Measurements from ENCODE around the gene MYOZ3. TPM values are rescaled to one million over a fixed set of nuclear protein-coding genes. Genes with fewer than 3 reads are reported as not detected.
A peak's percentile ranks its signal among the peaks of the same experiment; 100 is the strongest.

MYOZ3 gene
- polyA plus RNA-seq, 1 of the 3 experiments (the other 2 are of a cell fraction): 0.26 TPM

DNA sequence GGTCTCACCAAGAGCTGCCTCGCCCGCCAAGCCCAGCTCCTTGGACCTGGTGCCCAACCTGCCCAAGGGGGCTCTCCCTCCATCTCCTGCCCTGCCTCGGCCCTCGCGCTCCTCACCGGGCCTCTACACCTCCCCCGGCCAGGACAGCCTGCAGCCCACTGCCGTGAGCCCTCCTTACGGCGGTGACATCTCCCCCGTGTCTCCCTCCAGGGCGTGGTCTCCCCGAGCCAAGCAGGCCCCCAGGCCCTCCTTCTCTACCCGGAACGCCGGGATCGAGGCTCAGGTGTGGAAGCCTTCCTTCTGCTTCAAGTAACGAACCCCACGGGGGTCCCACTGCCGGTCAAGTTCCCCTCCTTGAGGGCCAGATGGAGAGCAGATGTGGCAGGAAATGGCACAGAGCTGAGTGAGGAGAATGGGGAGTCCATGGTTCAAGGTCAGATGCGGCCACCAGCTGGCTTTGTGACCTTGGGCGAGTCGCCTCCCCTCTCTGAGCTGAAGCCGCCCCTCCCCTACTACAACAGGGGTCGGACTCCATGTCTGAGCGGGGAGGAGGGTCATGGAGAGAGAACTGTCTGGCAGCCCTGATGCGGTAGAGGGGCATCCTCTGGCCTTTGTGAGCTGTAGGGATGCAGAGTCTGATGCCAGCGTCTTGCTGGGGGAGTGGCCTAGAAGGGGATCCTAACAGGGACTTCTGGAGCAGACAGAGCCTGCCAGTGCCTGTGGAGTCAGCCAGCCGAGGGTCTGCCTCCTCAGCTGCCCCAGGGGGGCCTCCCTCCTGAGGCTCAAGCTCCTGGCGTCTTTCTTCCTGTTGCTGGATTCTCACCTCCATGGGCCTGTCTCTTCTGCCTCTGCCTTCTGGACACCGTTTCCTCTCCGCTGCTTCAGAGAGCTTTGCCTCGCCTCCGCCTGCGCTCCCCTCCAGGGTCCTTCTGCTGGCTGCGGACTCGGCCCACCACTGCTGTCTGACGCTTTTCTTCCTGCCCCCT, 10.7 kb upstream of the MYOZ3 start:
- no peaks in the 10 kb centered on the region for H3K9me2 ChIP-seq
- DNase-seq: no peak
- H4K20me1 ChIP-seq (ENCODE audit: insufficient read depth): no peaks in the 10 kb centered on the region; the same call in none of the 2 replicates
- no peaks in the 10 kb centered on the region for H3K9me3 ChIP-seq
- H3K27ac ChIP-seq (ENCODE audit: low read depth in 2 of 2, low read length in 1 of 2): peak overlapping the region in 1 of 2 experiments; percentile 17; a peak in 1 of 4 replicates
- H2AFZ ChIP-seq (ENCODE audit: low read depth): no peak overlapping the region
- H3F3A ChIP-seq (replicated peaks; ENCODE audit: insufficient read depth): peaks cover under 1% of the 10 kb centered on the region
- H3K4me2 ChIP-seq: no peak overlapping the region
- H3K27me3 ChIP-seq (ENCODE audit: insufficient read depth): no peaks in the 10 kb centered on the region
- H3K4me3 ChIP-seq (ENCODE audit: low read depth in 2 of 2, low read length in 1 of 2): no peak overlapping the region
- peaks cover 11 to 37% of the 10 kb centered on the region in 2 experiments for H3K36me3 ChIP-seq (replicated peaks in 1 of 2; ENCODE audit: control insufficient read depth in 1 of 2, insufficient read depth in 2 of 2, low read length in 1 of 2)
- peaks cover 19% of the 10 kb centered on the region for H3K79me2 ChIP-seq (ENCODE audit: insufficient read depth)
- 91% methylated on average over 30 of the region's 38 CpGs for WGBS (ENCODE audit: low lambda C conversion rate)
- peaks cover 13 to 42% of the 10 kb centered on the region in 2 experiments for H3K4me1 ChIP-seq (ENCODE audit: control insufficient read depth in 1 of 2, insufficient read depth in 2 of 2, low read depth in 1 of 2, low read length in 1 of 2)
- ChIA-PET CTCF (interaction anchor here (1.0 to 12.2 kb wide), 3 partner anchors 69 to 191 kb away, joined by 4 to 160 read pairs (median 4); no protein-coding TSS in a partner anchor), POLR2A (no interaction called here)
- TF ChIP-seq MXI1 (IDR thresholded peaks at IDR 0.05; ENCODE audit: low read depth, low read length) (no peak), MAX (IDR thresholded peaks at IDR 0.05; ENCODE audit: low read depth) (no peak), TAF1 (IDR thresholded peaks at IDR 0.05; ENCODE audit: borderline replicate concordance, low read depth, low read length) (no peak), FOXM1 (IDR thresholded peaks at IDR 0.05; ENCODE audit: low read depth) (no peak), GATA2 (CRISPR knock-in tag; IDR thresholded peaks at IDR 0.05) (no peak), EZH2phosphoT487 (IDR thresholded peaks at IDR 0.05; ENCODE audit: borderline replicate concordance, low read depth) (no peak), RCOR1 (IDR thresholded peaks at IDR 0.05; ENCODE audit: low read length) (no peak), NRF1 (IDR thresholded peaks at IDR 0.05; ENCODE audit: low read depth, low read length) (no peak), GABPA (IDR thresholded peaks at IDR 0.05; ENCODE audit: low read depth) (no peak), SIN3A (IDR thresholded peaks at IDR 0.05; ENCODE audit: borderline replicate concordance, low read depth, low read length) (no peak), ELF1 (IDR thresholded peaks at IDR 0.05) (no peak), ZBTB33 (IDR thresholded peaks at IDR 0.05; ENCODE audit: borderline replicate concordance, low read depth) (no peak)
- TF ChIP-seq, protein P1, sequence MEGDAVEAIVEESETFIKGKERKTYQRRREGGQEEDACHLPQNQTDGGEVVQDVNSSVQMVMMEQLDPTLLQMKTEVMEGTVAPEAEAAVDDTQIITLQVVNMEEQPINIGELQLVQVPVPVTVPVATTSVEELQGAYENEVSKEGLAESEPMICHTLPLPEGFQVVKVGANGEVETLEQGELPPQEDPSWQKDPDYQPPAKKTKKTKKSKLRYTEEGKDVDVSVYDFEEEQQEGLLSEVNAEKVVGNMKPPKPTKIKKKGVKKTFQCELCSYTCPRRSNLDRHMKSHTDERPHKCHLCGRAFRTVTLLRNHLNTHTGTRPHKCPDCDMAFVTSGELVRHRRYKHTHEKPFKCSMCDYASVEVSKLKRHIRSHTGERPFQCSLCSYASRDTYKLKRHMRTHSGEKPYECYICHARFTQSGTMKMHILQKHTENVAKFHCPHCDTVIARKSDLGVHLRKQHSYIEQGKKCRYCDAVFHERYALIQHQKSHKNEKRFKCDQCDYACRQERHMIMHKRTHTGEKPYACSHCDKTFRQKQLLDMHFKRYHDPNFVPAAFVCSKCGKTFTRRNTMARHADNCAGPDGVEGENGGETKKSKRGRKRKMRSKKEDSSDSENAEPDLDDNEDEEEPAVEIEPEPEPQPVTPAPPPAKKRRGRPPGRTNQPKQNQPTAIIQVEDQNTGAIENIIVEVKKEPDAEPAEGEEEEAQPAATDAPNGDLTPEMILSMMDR (IDR thresholded peaks at IDR 0.05): no peak
- TF ChIP-seq, protein P2, sequence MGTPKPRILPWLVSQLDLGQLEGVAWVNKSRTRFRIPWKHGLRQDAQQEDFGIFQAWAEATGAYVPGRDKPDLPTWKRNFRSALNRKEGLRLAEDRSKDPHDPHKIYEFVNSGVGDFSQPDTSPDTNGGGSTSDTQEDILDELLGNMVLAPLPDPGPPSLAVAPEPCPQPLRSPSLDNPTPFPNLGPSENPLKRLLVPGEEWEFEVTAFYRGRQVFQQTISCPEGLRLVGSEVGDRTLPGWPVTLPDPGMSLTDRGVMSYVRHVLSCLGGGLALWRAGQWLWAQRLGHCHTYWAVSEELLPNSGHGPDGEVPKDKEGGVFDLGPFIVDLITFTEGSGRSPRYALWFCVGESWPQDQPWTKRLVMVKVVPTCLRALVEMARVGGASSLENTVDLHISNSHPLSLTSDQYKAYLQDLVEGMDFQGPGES (IDR thresholded peaks at IDR 0.05; ENCODE audit: low read depth, low read length): no peak
- no peak overlapping the region for H3K9ac ChIP-seq
